Caco-2 (cell line): ENCODE results near the gene KRTAP9-6. TPM values are rescaled to one million over a fixed set of nuclear protein-coding genes. Genes with fewer than 3 reads are reported as not detected.
"Not testable (repeated sequence)": the region's sequence is repeated elsewhere in the genome, so short reads cannot be mapped to it uniquely, and the experiment has no call there.

ENCODE experiments used
- BruUV-seq: library from RNA; stranded (reverse); fragments of 400-500 nt; replicated peaks from 2 replicates; lab custom pipeline; 2021; lab: Mats Ljungman, UMichigan
- CTCF ChIA-PET: fragments of 300-600 bp; sonication (Branson Sonifier 250); formaldehyde crosslinking; loops from one replicate; lab custom pipeline; 2022; ENCODE audit warnings: antibody characterized with exemption; lab: Charles Lee
- POLR2A ChIA-PET: fragments of 300-600 bp; sonication (Branson Sonifier 250); formaldehyde crosslinking; loops from one replicate; lab custom pipeline; 2022; ENCODE audit warnings: antibody characterized with exemption; lab: Charles Lee
- DNase-seq, 2 experiments: peaks; one replicate each; pipeline versions ENCODE4 v3.0.0 to v3.0.0-alpha.2; 2020 to 2022
- H3K27me3 ChIP-seq: replicated peaks from 2 replicates; pipeline ENCODE4 v1.6.0; 2011; ENCODE audit warnings: low read length; ENCODE audit not compliant: control insufficient read depth, insufficient read depth
- H3K36me3 ChIP-seq: 2 replicates; pipeline ENCODE4 v1.5.1; 2011; ENCODE audit warnings: low read length; ENCODE audit not compliant: control insufficient read depth, insufficient read depth
- H3K4me1 ChIP-seq: fragments of 250-450 bp; sonication (Bioruptor Pico); 2 replicates; pipeline ENCODE4 v1.5.1; 2020; ENCODE audit warnings: mild to moderate bottlenecking
- H3K4me3 ChIP-seq: 2 replicates; pipeline ENCODE4 v1.5.1; 2011; ENCODE audit warnings: low read depth, mild to moderate bottlenecking, control low read depth, low read length
- H3K9me3 ChIP-seq: fragments of 250-450 bp; sonication (Bioruptor Pico); 2 replicates; pipeline ENCODE4 v1.5.1; 2020; ENCODE audit warnings: mild to moderate bottlenecking, moderate library complexity
- H3K27ac Mint-ChIP-seq: one replicate; pipeline ENCODE4 v1.8.0; 2022; ENCODE audit warnings: mixed read lengths; ENCODE audit not compliant: unreplicated experiment
- H3K27me3 Mint-ChIP-seq: one replicate; pipeline ENCODE4 v1.8.0; 2022; ENCODE audit warnings: mixed read lengths; ENCODE audit not compliant: insufficient read depth, unreplicated experiment
- H3K36me3 Mint-ChIP-seq: one replicate; pipeline ENCODE4 v1.8.0; 2022; ENCODE audit warnings: mild to moderate bottlenecking, mixed read lengths; ENCODE audit not compliant: insufficient read depth, unreplicated experiment
- H3K4me1 Mint-ChIP-seq: one replicate; pipeline ENCODE4 v1.8.0; 2022; ENCODE audit warnings: low read depth, mixed read lengths; ENCODE audit not compliant: unreplicated experiment
- H3K4me3 Mint-ChIP-seq: one replicate; pipeline ENCODE4 v1.8.0; 2022; ENCODE audit warnings: mild to moderate bottlenecking, moderate library complexity, mixed read lengths; ENCODE audit not compliant: unreplicated experiment
- H3K9me3 Mint-ChIP-seq: one replicate; pipeline ENCODE4 v1.8.0; 2022; ENCODE audit warnings: mixed read lengths; ENCODE audit not compliant: unreplicated experiment
- intact Hi-C: fragments of 100-400 bp; cut with micrococcal nuclease; formaldehyde crosslinking; loops from one replicate; pipeline ENCODE4 v1.10.0; 2022; ENCODE audit not compliant: unreplicated experiment
- total RNA-seq: library from RNA; stranded (reverse); gene quantifications from 2 replicates; pipeline ENCODE4 v1.2.3, GENCODE V29; 2022
- TF ChIP-seq, protein P1 (sequence below), 2 experiments: fragments of 200-600 bp in 1 of 2; IDR thresholded peaks; 1 replicate in 1 of 2; 2 replicates in 1 of 2; pipeline versions ENCODE4 v1.5.1 to v1.8.0; 2011 to 2022; ENCODE audit warnings: antibody characterized with exemption in 1 of 2, control low read depth in 1 of 2, inconsistent platforms in 1 of 2, low read depth in 1 of 2, low read length in 1 of 2, mild to moderate bottlenecking in 1 of 2, moderate library complexity in 1 of 2; ENCODE audit not compliant: insufficient read depth in 1 of 2, severe bottlenecking in 1 of 2, unreplicated experiment in 1 of 2

KRTAP9-6 gene
- total RNA-seq, 1 experiment from 2014 or later: not detected

GRCh38 chr17:41249637-41250240 lies 15.4 kb upstream of the KRTAP9-6 start, which contains the start of gene KRTAP9-4:
TSS of gene KRTAP9-4 (plus strand) at chr17:41249687. CDS start at chr17:41249721, 34 bp downstream.
- H3K36me3 ChIP-seq, POLR2A ChIA-PET, H3K4me1 ChIP-seq, H3K4me1 Mint-ChIP-seq, H3K36me3 Mint-ChIP-seq, H3K4me3 ChIP-seq, DNase-seq, H3K9me3 Mint-ChIP-seq, CTCF ChIA-PET, H3K27ac Mint-ChIP-seq, H3K27me3 ChIP-seq, H3K4me3 Mint-ChIP-seq, BruUV-seq, H3K9me3 ChIP-seq, intact Hi-C loops: not testable (repeated sequence)
- H3K27me3 Mint-ChIP-seq: peaks cover 10% of the 10 kb centered on the region

DNA sequence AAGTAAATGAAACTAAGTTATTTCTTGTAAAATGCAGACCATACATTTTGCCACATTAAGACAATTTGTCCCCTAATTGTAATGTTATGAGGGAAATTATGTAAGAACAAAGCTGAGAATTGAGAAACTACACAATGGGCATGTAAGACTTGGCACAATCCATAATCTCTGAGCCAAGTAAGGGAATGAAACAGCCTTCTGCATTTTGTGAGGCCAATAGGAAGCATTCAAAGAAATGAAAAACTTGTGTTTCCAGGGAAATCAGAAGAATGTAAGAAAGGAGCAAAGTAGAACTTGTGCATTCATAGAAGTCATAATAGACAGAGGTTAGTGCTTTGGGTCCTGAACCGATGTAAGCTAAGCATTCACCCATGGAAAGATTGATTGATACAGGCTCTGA lies 13.9 kb upstream of the KRTAP9-6 start:
- no peaks in the 10 kb centered on the region for H3K9me3 Mint-ChIP-seq
- H3K27me3 Mint-ChIP-seq: peaks cover 14% of the 10 kb centered on the region
- intact Hi-C loops: no loop called here
- no peaks in the 10 kb centered on the region for H3K4me1 ChIP-seq
- no peaks in the 10 kb centered on the region for H3K36me3 ChIP-seq
- H3K36me3 Mint-ChIP-seq: no peaks in the 10 kb centered on the region
- DNase-seq: no peak
- no TSS peak for BruUV-seq
- H3K9me3 ChIP-seq: no peaks in the 10 kb centered on the region
- TF ChIP-seq, protein P1, sequence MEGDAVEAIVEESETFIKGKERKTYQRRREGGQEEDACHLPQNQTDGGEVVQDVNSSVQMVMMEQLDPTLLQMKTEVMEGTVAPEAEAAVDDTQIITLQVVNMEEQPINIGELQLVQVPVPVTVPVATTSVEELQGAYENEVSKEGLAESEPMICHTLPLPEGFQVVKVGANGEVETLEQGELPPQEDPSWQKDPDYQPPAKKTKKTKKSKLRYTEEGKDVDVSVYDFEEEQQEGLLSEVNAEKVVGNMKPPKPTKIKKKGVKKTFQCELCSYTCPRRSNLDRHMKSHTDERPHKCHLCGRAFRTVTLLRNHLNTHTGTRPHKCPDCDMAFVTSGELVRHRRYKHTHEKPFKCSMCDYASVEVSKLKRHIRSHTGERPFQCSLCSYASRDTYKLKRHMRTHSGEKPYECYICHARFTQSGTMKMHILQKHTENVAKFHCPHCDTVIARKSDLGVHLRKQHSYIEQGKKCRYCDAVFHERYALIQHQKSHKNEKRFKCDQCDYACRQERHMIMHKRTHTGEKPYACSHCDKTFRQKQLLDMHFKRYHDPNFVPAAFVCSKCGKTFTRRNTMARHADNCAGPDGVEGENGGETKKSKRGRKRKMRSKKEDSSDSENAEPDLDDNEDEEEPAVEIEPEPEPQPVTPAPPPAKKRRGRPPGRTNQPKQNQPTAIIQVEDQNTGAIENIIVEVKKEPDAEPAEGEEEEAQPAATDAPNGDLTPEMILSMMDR (IDR thresholded peaks at IDR 0.05; ENCODE audit: insufficient read depth in 1 of 2, low read depth in 1 of 2, low read length in 1 of 2, severe bottlenecking in 1 of 2, unreplicated experiment in 1 of 2): no peak
- CTCF ChIA-PET: no interaction called here
- POLR2A ChIA-PET: no interaction called here
- H3K4me3 Mint-ChIP-seq: no peak overlapping the region
- H3K27ac Mint-ChIP-seq: no peak overlapping the region
- H3K27me3 ChIP-seq: no peaks in the 10 kb centered on the region; the same call in 1 of the 2 replicates
- no peak overlapping the region for H3K4me3 ChIP-seq
- H3K4me1 Mint-ChIP-seq: no peaks in the 10 kb centered on the region

- Mint-ChIP-seq H3K4me3 (no peak overlapping the region), H3K27ac (no peak overlapping the region), H3K9me3 (no peaks in the 10 kb centered on the region), H3K36me3 (no peaks in the 10 kb centered on the region), H3K27me3 (peaks cover 12% of the 10 kb centered on the region), H3K4me1 (peaks cover 6% of the 10 kb centered on the region)
- TF ChIP-seq, protein P1 (IDR thresholded peaks at IDR 0.05; ENCODE audit: insufficient read depth in 1 of 2, low read depth in 1 of 2, low read length in 1 of 2, severe bottlenecking in 1 of 2, unreplicated experiment in 1 of 2): no peak
- DNase-seq: no peak
- H3K9me3 ChIP-seq: no peaks in the 10 kb centered on the region
- no peaks in the 10 kb centered on the region for H3K36me3 ChIP-seq
- ChIA-PET POLR2A (no interaction called here), CTCF (no interaction called here)
- H3K27me3 ChIP-seq: no peaks in the 10 kb centered on the region; the same call in 1 of the 2 replicates
- H3K4me3 ChIP-seq: no peak overlapping the region
- intact Hi-C loops: no loop called here
- no peaks in the 10 kb centered on the region for H3K4me1 ChIP-seq
- BruUV-seq: no TSS peak
Observed at GRCh38 chr17:41254861-41255260, 10.3 kb upstream of the KRTAP9-6 start.

DNA sequence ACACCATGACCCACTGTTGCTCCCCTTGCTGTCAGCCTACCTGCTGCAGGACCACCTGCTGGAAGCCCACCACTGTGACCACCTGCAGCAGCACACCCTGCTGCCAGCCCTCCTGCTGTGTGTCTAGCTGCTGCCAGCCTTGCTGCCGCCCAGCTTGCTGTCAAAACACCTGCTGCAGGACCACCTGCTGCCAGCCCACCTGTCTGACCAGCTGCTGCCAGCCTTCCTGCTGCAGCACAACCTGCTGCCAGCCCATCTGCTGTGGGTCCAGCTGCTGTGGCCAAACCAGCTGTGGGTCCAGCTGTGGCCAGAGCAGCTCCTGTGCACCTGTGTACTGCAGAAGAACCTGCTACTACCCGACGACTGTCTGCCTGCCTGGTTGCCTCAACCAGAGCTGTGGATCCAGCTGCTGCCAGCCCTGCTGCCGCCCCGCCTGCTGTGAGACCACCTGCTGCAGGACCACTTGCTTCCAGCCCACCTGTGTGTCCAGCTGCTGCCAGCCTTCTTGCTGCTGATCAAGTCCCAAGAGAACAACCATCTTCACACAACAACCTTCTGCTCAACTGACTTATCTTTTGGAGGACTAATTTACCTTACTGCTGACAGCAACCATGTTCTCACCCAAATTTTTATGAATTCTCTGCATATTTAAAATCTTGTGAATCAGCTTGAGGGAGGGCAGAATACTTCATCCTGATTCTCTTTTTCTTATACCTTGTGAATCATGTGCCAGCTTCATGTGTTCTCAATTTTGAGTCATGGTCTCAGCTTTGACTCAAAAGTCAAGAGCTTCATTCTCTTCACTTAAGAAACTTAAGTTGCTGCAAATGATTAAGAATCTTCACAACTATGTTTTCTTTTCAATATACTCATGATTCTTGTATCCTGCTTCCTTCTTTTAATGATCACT lies 9.5 kb upstream of the KRTAP9-6 start, which contains the start of gene KRTAP9-9:
Gene KRTAP9-9, plus strand, starts transcription at position 4 of the 910 bp plus-strand sequence.
- H3K9me3 Mint-ChIP-seq, H3K4me1 Mint-ChIP-seq, H3K4me3 ChIP-seq, DNase-seq, H3K27ac Mint-ChIP-seq, H3K4me3 Mint-ChIP-seq, H3K36me3 Mint-ChIP-seq, H3K27me3 ChIP-seq, H3K27me3 Mint-ChIP-seq, intact Hi-C loops, BruUV-seq, POLR2A ChIA-PET, H3K36me3 ChIP-seq, H3K4me1 ChIP-seq, CTCF ChIA-PET, H3K9me3 ChIP-seq: not testable (repeated sequence)
